HG03520 (cell line): ENCODE measurements around the gene AUTS2.

ENCODE experiments used
- ATAC-seq: cut with Tn5 transposase; IDR thresholded peaks from one replicate; pipeline ENCODE4 v1.9.1; 2021; ENCODE audit warnings: mild to moderate bottlenecking, moderate library complexity; ENCODE audit not compliant: unreplicated experiment

The AUTS2 gene

DNA sequence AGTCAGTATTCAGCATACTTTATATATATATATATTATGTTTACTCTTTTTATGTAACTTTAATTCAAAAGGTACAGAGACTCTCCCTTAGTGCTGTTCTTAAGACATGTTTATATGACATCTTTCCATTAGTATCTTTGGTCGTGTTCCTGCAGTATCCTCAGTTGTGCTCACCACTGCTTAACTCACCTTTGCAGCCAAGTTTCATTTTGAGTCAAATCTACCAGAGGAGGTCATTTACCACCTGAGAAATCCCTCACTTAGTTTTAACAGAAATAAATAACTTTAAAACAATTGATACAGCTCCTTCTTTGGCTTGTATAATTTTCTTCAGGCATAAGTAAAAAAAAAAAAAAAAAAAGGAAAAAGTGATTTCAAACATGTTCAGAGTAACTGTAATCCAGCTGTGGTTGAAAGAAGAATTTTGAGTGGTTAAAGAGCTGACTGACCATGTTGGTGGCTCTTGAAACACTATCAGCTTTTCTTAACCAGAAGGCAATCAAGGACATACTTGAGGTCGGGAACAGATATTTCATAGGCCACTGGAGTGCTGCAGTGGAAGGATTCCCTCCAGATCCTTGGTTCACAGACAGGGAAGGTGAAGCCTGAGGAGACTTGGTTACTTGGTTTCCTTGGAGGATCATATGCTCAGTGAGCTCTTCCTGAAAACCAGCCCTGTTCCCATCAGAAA, 116.8 kb downstream of the AUTS2 start:
- ATAC-seq: no peak

DNA sequence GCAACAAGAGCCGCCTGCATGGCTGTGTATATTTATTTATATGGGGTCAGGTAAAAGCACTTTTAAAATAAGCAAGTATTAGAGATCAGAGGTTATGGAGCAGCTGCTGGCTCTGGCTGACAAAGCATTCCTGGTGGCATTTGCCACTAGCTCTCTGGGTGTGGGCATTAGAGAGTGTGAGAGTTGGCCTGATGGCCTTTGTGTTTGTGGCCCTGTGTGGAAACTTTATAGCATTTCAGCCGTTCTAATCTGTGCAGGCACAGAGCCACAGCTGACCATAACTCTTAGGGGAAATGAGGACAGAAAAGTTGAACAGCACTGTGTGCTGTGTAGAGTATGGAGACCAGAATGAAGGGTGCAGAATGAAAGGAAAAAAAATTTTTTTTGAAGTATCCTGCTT, 118.9 kb downstream of the AUTS2 start:
- no peak for ATAC-seq

GRCh38 chr7:69719717-69720116, 121.4 kb downstream of the AUTS2 start:
- ATAC-seq: no peak

DNA sequence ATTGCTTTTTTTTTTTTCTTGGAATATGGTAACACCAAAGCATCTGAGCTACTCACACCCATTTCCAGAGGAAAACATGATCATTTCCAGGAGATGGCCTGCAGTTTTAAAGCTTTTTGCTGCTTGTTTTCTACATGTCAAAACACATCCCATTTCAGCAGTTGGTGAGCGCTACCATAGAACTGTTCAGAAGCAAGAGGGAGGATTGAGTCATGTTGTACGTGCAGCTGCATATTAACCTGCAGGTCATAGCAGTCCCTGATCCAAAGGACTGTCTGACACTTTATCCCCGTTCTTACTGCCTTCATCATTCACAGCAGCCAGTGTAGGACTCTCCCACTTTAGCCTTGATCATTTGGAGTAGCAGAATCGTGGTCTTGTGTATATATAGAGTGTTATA, 124.6 kb downstream of the AUTS2 start:
- ATAC-seq: no peak

DNA sequence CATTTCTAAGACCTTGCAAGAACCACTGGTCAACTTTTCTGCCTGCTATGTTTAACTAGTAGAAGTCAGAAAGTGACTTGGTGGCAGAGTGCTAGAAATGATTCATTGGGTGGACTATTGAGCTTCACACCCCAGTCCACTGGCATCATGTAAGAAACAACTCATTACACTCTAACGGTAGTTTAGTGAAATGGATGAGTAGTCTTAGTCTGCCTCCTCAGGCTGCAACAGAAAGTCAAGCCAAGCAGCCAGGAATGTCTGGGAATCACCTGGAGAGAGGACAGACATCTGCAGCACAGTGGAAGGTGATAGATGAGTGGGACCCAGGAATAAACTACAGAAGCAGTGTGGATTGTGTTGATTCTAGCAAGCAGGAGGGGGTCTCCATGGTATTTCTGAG, 125.4 kb downstream of the AUTS2 start:
- ATAC-seq: no peak

- ATAC-seq: no peak
Observed at GRCh38 chr7:69728304-69728703, 130.0 kb downstream of the AUTS2 start.

DNA sequence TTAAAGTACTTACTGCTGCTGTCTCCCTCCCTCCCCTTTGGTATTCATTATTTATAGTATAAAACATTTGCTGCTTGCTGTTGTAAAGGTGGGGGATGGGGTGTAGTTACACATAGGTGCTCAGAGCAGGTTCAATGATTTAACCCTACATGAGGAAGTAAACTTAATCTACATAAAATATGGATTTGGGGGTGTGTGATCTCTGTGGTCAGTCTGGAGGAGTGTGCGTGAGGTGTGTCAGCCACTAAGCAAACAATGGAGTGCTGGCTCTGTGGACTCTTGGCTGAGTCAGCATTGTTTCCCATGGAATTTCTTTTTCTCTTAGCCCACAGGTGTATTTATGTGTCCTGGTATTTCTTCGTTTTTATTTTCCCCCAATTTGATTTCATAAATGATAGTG, 133.9 kb downstream of the AUTS2 start:
- no peak for ATAC-seq

- ATAC-seq: no peak
Observed at GRCh38 chr7:69735582-69735981, 137.3 kb downstream of the AUTS2 start.

GRCh38 chr7:69736126-69736810, 138.0 kb downstream of the AUTS2 start:
- no peak for ATAC-seq

GRCh38 chr7:69738396-69738951, 140.2 kb downstream of the AUTS2 start:
- peak; percentile 60 for ATAC-seq

DNA sequence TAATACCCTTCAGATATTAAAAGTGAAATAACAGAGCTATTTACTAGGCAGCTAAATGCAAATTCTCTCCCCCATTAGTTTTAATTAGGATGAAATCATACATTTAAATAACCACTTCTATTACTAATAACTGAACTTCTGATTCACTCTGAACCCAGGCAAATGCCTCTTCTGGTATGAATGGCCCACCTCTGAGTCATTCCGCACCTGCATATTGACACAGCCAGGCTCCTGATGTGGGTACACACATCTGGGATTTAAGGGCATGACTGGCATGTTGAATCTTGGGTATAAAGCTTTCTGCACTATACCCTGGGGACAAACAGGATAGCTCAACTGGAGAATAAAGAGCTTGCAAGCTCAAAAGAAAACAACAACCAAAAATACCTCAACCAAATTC, 140.9 kb downstream of the AUTS2 start:
- ATAC-seq: peak; percentile 66

- peak; percentile 48 for ATAC-seq
Observed at GRCh38 chr7:69739931-69740431, 141.7 kb downstream of the AUTS2 start.

DNA sequence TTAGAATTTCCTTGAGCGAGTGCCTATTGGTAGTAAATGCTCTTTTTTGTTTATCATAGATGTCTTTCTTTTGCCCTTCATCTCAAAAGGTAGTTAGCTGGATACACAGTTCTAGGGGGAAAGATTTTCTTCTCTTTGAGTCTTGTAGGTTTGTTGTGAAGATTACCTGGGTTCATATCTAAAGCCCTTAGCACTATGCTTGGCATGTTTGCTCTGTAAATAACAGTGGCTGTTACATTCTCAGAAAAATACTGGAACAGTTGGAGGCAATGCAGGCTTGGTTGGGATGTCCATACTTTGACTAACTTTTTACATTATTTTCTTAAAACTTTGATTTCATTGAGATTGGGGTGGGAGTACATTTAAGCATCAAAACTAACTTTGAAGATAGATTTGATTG, 144.0 kb downstream of the AUTS2 start:
- no peak for ATAC-seq

- no peak for ATAC-seq
Observed at GRCh38 chr7:69743436-69743835, 145.2 kb downstream of the AUTS2 start.

- ATAC-seq: no peak
Observed at GRCh38 chr7:69744026-69744425, 145.8 kb downstream of the AUTS2 start.

DNA sequence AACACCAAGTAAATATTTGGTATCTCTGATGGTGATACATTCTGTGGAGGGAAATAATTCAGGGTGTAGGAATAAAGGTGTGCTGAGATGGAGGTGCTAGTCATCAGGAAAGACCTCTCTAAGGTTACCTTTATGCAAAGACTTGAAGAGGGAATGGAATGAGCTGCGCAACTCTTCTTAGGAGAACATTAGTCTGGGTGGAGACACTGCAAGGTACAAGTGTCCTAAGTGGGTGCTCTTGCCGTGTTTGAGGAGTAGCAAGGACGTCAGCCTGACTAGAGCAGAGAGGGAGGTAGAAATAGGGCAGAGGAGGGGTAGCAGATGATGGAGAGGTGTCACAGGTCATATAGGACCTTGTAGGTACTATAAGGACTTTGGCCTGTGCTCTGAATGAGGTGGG, 148.1 kb downstream of the AUTS2 start:
- no peak for ATAC-seq

GRCh38 chr7:69747144-69747543, 148.9 kb downstream of the AUTS2 start:
- no peak for ATAC-seq

GRCh38 chr7:69748530-69748929, 150.3 kb downstream of the AUTS2 start:
- ATAC-seq: no peak

DNA sequence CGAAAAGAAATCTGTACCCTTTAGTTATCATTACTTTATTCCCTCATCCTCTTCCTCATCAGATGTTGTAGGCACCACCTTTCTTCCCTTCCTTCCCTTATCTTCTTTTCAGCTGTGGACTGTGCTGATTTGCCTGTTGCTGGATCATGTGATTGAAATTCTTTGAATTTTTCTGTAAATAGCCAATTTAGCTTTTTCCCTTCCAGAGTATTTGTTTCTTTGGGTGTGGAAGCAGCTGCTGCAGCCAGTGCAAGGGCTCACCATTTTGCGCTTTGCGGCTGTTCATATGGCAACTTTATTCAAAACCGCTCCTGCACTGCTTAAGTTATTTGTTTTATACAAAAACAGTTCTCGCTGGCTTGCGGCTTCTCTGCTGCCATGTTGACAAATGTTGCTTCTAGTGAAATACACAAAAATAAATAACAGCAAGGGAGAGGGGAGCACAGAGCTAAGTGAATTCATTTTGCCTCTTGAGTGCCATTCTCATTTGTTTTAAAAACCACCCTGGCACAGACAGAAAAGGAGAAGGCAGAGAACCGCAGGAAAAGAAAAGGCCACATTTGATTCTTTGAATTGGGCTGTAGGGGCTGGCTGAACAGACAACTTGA, 151.2 kb downstream of the AUTS2 start:
- ATAC-seq: no peak

DNA sequence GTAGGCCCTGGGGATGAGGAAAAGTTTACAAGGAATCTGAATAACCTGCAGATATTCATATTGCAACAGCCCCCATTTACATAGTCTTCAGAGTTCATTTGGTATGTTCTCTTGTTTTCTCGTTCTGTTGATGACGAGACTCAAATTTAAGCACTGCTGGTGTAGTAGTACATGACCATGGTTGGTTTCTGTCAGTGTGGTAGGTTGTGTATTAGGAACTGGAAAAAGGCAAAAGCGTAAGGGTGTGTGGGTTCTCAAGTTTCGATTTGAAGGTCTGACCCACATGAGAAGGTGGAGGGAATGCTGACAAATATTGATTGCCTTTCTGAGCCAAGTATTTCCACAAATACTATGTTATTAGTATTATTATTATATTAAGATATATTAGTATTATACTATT, 151.7 kb downstream of the AUTS2 start:
- ATAC-seq: no peak

DNA sequence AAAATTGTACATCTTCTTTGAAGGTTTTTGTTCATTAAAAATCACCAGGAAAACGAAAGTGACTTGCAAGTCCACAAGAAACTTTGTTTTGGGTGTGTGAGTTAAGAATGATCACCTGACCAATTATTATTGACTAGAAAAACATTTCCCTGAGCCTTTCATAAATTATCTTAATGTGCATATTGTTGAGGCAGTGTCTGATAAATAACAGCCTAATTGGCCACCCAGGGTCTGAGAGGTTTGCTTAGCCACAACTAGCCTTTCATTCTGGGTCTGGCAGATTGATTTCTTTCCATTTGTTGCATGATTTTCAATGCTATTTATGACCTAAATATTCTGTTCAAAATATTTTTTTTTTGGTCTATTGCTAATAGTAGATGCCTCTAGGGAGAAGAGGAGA, 152.8 kb downstream of the AUTS2 start:
- ATAC-seq: no peak

GRCh38 chr7:69753981-69754380, 155.7 kb downstream of the AUTS2 start:
- no peak for ATAC-seq
